Measurements from ENCODE around the gene SMNDC1. TPM values are rescaled to one million over a fixed set of nuclear protein-coding genes. Genes with fewer than 3 reads are reported as not detected.

SMNDC1 gene
- total and polyA plus RNA-seq, 4 donors, result 11.8 to 29.2 (median 18.8) TPM

- Histone ChIP-seq H3K4me3 (no peak overlapping the region), H3K27ac (ENCODE audit: low read depth in 1 of 2, low read length in 1 of 2) (no peak overlapping the region), H3K27me3 (ENCODE audit: control insufficient read depth in 3 of 3, insufficient read depth in 3 of 3, low read length in 2 of 3) (peaks cover 0 to 3% (median 0%) of the 10 kb centered on the region in 3 donors), H3K4me1 (ENCODE audit: control insufficient read depth in 5 of 5, insufficient read depth in 5 of 5, low read length in 5 of 5) (no peaks in the 10 kb centered on the region), H3K9ac (ENCODE audit: insufficient read depth in 1 of 2, low read length in 2 of 2) (no peak overlapping the region), H3K9me3 (ENCODE audit: control insufficient read depth in 4 of 4, insufficient read depth in 3 of 4, low read length in 3 of 4) (peaks cover 0 to 2% (median under 1%) of the 10 kb centered on the region in 4 donors), H3K36me3 (ENCODE audit: control insufficient read depth in 4 of 4, insufficient read depth in 4 of 4, low read length in 4 of 4) (no peaks in the 10 kb centered on the region)
- ATAC-seq (ENCODE audit: insufficient read depth, low FRiP score), result no peak
- no peak for TF ChIP-seq CTCF (IDR thresholded peaks at IDR 0.05; ENCODE audit: control extremely low read depth, extremely low read depth)
- 66 to 90% methylated on average over 5 of the region's 5 CpGs for WGBS, 2 donors
- DNase-seq, result no peak
Measured at GRCh38 chr10:110324201-110324804, 19.6 kb upstream of the SMNDC1 start.

- no peaks in the 10 kb centered on the region for H3K4me1 ChIP-seq (ENCODE audit: control insufficient read depth in 5 of 5, insufficient read depth in 5 of 5, low read length in 5 of 5)
- H3K9ac ChIP-seq (ENCODE audit: insufficient read depth in 1 of 2, low read length in 2 of 2), result no peak overlapping the region
- no peak for TF ChIP-seq CTCF (IDR thresholded peaks at IDR 0.05; ENCODE audit: control extremely low read depth, extremely low read depth)
- no peak for ATAC-seq (ENCODE audit: insufficient read depth, low FRiP score)
- DNase-seq, result no peak
- H3K4me3 ChIP-seq, result no peak overlapping the region
- H3K36me3 ChIP-seq (ENCODE audit: control insufficient read depth in 4 of 4, insufficient read depth in 4 of 4, low read length in 4 of 4), result no peaks in the 10 kb centered on the region
- 74 to 83% methylated on average over 2 of the region's 2 CpGs for WGBS, 2 donors
- peaks cover 0 to 3% (median 0%) of the 10 kb centered on the region in 3 donors for H3K27me3 ChIP-seq (ENCODE audit: control insufficient read depth in 3 of 3, insufficient read depth in 3 of 3, low read length in 2 of 3)
- H3K27ac ChIP-seq (ENCODE audit: low read depth in 1 of 2, low read length in 1 of 2), result no peak overlapping the region
- H3K9me3 ChIP-seq (ENCODE audit: control insufficient read depth in 4 of 4, insufficient read depth in 3 of 4, low read length in 3 of 4), result peaks cover 0 to 2% (median under 1%) of the 10 kb centered on the region in 4 donors
Measured at GRCh38 chr10:110323503-110323902, 18.8 kb upstream of the SMNDC1 start.

GRCh38 chr10:110321869-110322620 is 17.3 kb upstream of the SMNDC1 start:
- Histone ChIP-seq H3K9ac (ENCODE audit: insufficient read depth in 1 of 2, low read length in 2 of 2) (no peak overlapping the region), H3K27me3 (ENCODE audit: control insufficient read depth in 3 of 3, insufficient read depth in 3 of 3, low read length in 2 of 3) (peaks cover 0 to 3% (median 0%) of the 10 kb centered on the region in 3 donors), H3K4me1 (ENCODE audit: control insufficient read depth in 5 of 5, insufficient read depth in 5 of 5, low read length in 5 of 5) (no peaks in the 10 kb centered on the region), H3K27ac (ENCODE audit: low read depth in 1 of 2, low read length in 1 of 2) (no peak overlapping the region), H3K4me3 (no peak overlapping the region), H3K9me3 (ENCODE audit: control insufficient read depth in 4 of 4, insufficient read depth in 3 of 4, low read length in 3 of 4) (peaks cover 0 to 2% (median under 1%) of the 10 kb centered on the region in 4 donors), H3K36me3 (ENCODE audit: control insufficient read depth in 4 of 4, insufficient read depth in 4 of 4, low read length in 4 of 4) (no peaks in the 10 kb centered on the region)
- WGBS, 2 donors, result 88 to 93% methylated on average over 6 of the region's 6 CpGs
- ATAC-seq (ENCODE audit: insufficient read depth, low FRiP score) (no peak), DNase-seq (no peak)
- no peak for TF ChIP-seq CTCF (IDR thresholded peaks at IDR 0.05; ENCODE audit: control extremely low read depth, extremely low read depth)

Measured in lung (tissue), 12 donors.